ENCODE measurements around the gene FAM81B.

- TF ChIP-seq, protein P1, sequence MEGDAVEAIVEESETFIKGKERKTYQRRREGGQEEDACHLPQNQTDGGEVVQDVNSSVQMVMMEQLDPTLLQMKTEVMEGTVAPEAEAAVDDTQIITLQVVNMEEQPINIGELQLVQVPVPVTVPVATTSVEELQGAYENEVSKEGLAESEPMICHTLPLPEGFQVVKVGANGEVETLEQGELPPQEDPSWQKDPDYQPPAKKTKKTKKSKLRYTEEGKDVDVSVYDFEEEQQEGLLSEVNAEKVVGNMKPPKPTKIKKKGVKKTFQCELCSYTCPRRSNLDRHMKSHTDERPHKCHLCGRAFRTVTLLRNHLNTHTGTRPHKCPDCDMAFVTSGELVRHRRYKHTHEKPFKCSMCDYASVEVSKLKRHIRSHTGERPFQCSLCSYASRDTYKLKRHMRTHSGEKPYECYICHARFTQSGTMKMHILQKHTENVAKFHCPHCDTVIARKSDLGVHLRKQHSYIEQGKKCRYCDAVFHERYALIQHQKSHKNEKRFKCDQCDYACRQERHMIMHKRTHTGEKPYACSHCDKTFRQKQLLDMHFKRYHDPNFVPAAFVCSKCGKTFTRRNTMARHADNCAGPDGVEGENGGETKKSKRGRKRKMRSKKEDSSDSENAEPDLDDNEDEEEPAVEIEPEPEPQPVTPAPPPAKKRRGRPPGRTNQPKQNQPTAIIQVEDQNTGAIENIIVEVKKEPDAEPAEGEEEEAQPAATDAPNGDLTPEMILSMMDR (IDR thresholded peaks at IDR 0.05): no peak
- TF ChIP-seq POLR2A (IDR thresholded peaks at IDR 0.05): no peak
These were observed 17.1 kb upstream of the FAM81B start for GRCh38 chr5:95374061-95374460.

All from sigmoid colon (tissue), 3 donors.